ENCODE measurements around the gene GRK5. TPM values are rescaled to one million over a fixed set of nuclear protein-coding genes. Genes with fewer than 3 reads are reported as not detected.

Gene GRK5
- total and polyA plus RNA-seq, 9 of the 15 experiments (the other 6 are each of a cell fraction or from before 2014, with no cell fraction given) = 0.46 to 0.83 (median 0.67) TPM; not detected in 2

DNA sequence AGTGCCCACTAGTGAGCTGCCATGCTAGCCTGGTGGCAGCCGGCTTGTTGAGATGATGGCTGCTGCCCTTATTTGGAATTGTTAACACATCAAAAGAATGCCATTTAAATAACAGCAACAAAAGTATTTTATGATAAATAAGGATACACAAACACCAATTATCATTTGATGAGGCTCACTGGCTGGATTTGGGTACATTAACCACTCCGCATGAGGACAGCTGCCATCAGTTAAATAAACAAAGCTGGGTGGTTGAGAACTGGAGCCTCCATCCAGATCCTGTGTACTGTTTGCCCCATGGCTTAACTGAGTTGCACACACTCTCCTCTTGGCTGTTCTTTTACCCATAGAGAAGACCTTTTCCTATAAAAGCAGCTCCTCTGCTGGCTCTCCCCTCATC lies 231.3 kb downstream of the GRK5 start:
- no peak overlapping the region for H3K4me2 ChIP-seq (ENCODE audit: insufficient read depth, low read length)
- POLR2A ChIA-PET = interaction anchor here (0.7 to 0.9 kb wide), 2 partner anchors 18 to 30 kb away, joined by 3 to 4 read pairs; no protein-coding TSS in a partner anchor

More for the DNA sequence above, 231.3 kb downstream of the GRK5 start:
- ATAC-seq = no peak
- Histone ChIP-seq H3K9ac (ENCODE audit: insufficient read depth in 1 of 2, low read depth in 2 of 2, low read length in 2 of 2) (no peak overlapping the region), H3K36me3 (ENCODE audit: control insufficient read depth, insufficient read depth, low read length) (no peaks in the 10 kb centered on the region), H3K9me1 (ENCODE audit: control insufficient read depth, insufficient read depth, low read length) (no peaks in the 10 kb centered on the region), H3K27ac (ENCODE audit: extremely low read depth, low read depth, low read length) (no peak overlapping the region), H4K20me1 (replicated peaks; ENCODE audit: control insufficient read depth, insufficient read depth, low read length) (no peaks in the 10 kb centered on the region), H2AFZ (ENCODE audit: low read depth, low read length) (no peak overlapping the region), H3K79me2 (ENCODE audit: control insufficient read depth, insufficient read depth, low read length) (no peaks in the 10 kb centered on the region), H3K4me1 (replicated peaks in 1 of 2; ENCODE audit: control insufficient read depth in 2 of 2, insufficient read depth in 2 of 2, low read length in 2 of 2) (peaks cover 0 to 7% of the 10 kb centered on the region in 2 experiments; a peak in 1 of 5 replicates), H3K9me3 (replicated peaks; ENCODE audit: control insufficient read depth, insufficient read depth, low read depth, low read length) (no peaks in the 10 kb centered on the region), H3K27me3 (ENCODE audit: control insufficient read depth in 2 of 2, insufficient read depth in 2 of 2, low read length in 2 of 2) (peaks cover 0 to 28% of the 10 kb centered on the region in 2 experiments; a peak in 3 of 5 replicates), H3K4me3 (no peak overlapping the region)
- CTCF ChIA-PET (ENCODE audit: low intra/inter-chr PET ratio) = no interaction called here
- intact Hi-C loops (cut with micrococcal nuclease) (no loop called here), in situ Hi-C loops (cut with MboI) (no loop called here)
- BruUV-seq (replicated peaks) = no TSS peak
- no peak for FAIRE-seq
- DNase-seq (ENCODE audit: extremely low read depth in 1 of 4, low spot score in 3 of 4) = no peak
- WGBS (ENCODE audit: insufficient coverage, low coverage, missing lambda C conversion rate) = 0% methylated on average over 2 of the region's 2 CpGs
- TF ChIP-seq JUN (IDR thresholded peaks at IDR 0.05; ENCODE audit: borderline replicate concordance, low read depth, low read length) (no peak), JUN (CRISPR knock-in tag; IDR thresholded peaks at IDR 0.05; ENCODE audit: borderline replicate concordance) (no peak), AFF4 (CRISPR knock-in tag; IDR thresholded peaks at IDR 0.05) (no peak), ZC3H4 (CRISPR knock-in tag; IDR thresholded peaks at IDR 0.05; ENCODE audit: borderline replicate concordance) (no peak)
- TF ChIP-seq, protein P1, sequence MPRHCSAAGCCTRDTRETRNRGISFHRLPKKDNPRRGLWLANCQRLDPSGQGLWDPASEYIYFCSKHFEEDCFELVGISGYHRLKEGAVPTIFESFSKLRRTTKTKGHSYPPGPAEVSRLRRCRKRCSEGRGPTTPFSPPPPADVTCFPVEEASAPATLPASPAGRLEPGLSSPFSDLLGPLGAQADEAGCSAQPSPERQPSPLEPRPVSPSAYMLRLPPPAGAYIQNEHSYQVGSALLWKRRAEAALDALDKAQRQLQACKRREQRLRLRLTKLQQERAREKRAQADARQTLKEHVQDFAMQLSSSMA (CRISPR knock-in tag; IDR thresholded peaks at IDR 0.05) = no peak
- TF ChIP-seq, protein P2, sequence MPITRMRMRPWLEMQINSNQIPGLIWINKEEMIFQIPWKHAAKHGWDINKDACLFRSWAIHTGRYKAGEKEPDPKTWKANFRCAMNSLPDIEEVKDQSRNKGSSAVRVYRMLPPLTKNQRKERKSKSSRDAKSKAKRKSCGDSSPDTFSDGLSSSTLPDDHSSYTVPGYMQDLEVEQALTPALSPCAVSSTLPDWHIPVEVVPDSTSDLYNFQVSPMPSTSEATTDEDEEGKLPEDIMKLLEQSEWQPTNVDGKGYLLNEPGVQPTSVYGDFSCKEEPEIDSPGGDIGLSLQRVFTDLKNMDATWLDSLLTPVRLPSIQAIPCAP (CRISPR knock-in tag; IDR thresholded peaks at IDR 0.05; ENCODE audit: borderline replicate concordance) = no peak

Measured in K562 (cell line).